Natural killer cell (primary cell): ENCODE measurements around the gene CHD5. TPM values are rescaled to one million over a fixed set of nuclear protein-coding genes. Genes with fewer than 3 reads are reported as not detected.
A peak's percentile ranks its signal among the peaks of the same experiment; 100 is the strongest.

ENCODE experiments used
- ATAC-seq, 3 donors: fragments of 150-1000 bp in 2 of 3; fragments of 200-7000 bp in 1 of 3; cut with Tn5 transposase; 1 replicate in 1 of 3; 2 replicates in 2 of 3; pipeline ENCODE4 v1.10.0; 2021; ENCODE audit warnings: mild to moderate bottlenecking in 2 of 3, moderate library complexity in 2 of 3
- DNase-seq, 2 donors: peaks; one replicate each; pipeline versions ENCODE4 v3.0.0 to v3.0.0-alpha.2; 2013 to 2021; ENCODE audit warnings: mixed read lengths in 1 of 2
- H3K27ac ChIP-seq: one replicate; pipeline ENCODE4 v1.5.1; 2013; ENCODE audit warnings: mild to moderate bottlenecking, low read length
- H3K27me3 ChIP-seq: one replicate; pipeline ENCODE4 v1.6.1; 2013; ENCODE audit warnings: low read length; ENCODE audit not compliant: control insufficient read depth, insufficient read depth
- H3K36me3 ChIP-seq: one replicate; pipeline ENCODE4 v1.6.1; 2013; ENCODE audit warnings: low read length; ENCODE audit not compliant: control insufficient read depth, insufficient read depth
- H3K4me1 ChIP-seq: one replicate; pipeline ENCODE4 v1.6.1; 2013; ENCODE audit warnings: low read length; ENCODE audit not compliant: control insufficient read depth, insufficient read depth
- H3K4me3 ChIP-seq: one replicate; pipeline ENCODE4 v1.5.1; 2013; ENCODE audit warnings: low read length
- H3K9me3 ChIP-seq: one replicate; pipeline ENCODE4 v1.6.1; 2013; ENCODE audit warnings: low read length; ENCODE audit not compliant: control insufficient read depth, insufficient read depth
- H3K27ac Mint-ChIP-seq, 2 donors: one replicate each; pipeline ENCODE4 v1.8.0; 2022; ENCODE audit warnings: mild to moderate bottlenecking in 2 of 2, mixed read lengths in 2 of 2, moderate library complexity in 1 of 2
- H3K27me3 Mint-ChIP-seq, 2 donors: one replicate each; pipeline ENCODE4 v1.8.0; 2022; ENCODE audit warnings: low read depth in 2 of 2, mixed read lengths in 2 of 2
- H3K36me3 Mint-ChIP-seq: one replicate; pipeline ENCODE4 v1.8.0; 2022; ENCODE audit warnings: mixed read lengths
- H3K4me1 Mint-ChIP-seq, 2 donors: one replicate each; pipeline ENCODE4 v1.8.0; 2022; ENCODE audit warnings: mixed read lengths in 2 of 2
- H3K4me3 Mint-ChIP-seq: one replicate; pipeline ENCODE4 v1.8.0; 2022; ENCODE audit warnings: mild to moderate bottlenecking, moderate library complexity, mixed read lengths
- H3K9me3 Mint-ChIP-seq, 2 donors: one replicate each; pipeline ENCODE4 v1.8.0; 2022; ENCODE audit warnings: mixed read lengths in 2 of 2
- WGBS: methylation state at CpG from one replicate; pipeline ENCODE4 v1.1.7; 2013; ENCODE audit warnings: missing lambda C conversion rate; ENCODE audit not compliant: insufficient coverage; 5-methylcytosine and 5-hydroxymethylcytosine counted together
- intact Hi-C: fragments of 100-400 bp; cut with micrococcal nuclease; formaldehyde crosslinking; loops from one replicate; pipeline ENCODE4 v1.14.2; 2022
- total RNA-seq, 4 donors: library from RNA; stranded (reverse); fragments of 120-200 nt in 1 of 4; gene quantifications; one replicate each; pipeline versions ENCODE4 v1.2.3 to v1.2.4, GENCODE V29; 2013 to 2022
- TF ChIP-seq, protein P1 (sequence below): fragments of 200-600 bp; IDR thresholded peaks from one replicate; pipeline ENCODE4 v1.8.0; 2022; ENCODE audit warnings: antibody characterized with exemption

Gene CHD5
- total RNA-seq, 3 donors from 2014 or later (not counting 1 experiment from before 2014, with no cell fraction given) = 0.34 to 1.2 (median 0.73) TPM

DNA sequence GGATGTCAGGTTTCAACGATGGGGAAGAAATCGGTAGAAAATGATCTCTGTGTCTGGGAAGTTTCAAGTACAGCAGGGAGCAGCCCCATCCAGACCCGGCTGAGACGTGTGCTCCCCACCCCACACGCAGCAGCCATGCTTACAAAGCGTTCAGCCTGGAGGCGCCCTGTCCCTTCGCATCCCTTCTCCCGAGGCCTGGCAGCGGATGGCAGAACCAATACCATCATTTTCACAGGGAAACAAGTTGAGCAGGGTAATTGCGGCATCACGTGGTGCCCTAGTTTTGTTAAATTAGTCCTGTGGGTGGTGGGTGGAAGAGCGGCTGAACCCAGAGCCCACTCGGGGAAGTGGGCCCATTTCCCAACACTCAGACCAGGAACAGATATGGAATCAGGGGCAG, 110.5 kb downstream of the CHD5 start:
- H3K4me1 ChIP-seq = no peaks in the 10 kb centered on the region
- TF ChIP-seq, protein P1, sequence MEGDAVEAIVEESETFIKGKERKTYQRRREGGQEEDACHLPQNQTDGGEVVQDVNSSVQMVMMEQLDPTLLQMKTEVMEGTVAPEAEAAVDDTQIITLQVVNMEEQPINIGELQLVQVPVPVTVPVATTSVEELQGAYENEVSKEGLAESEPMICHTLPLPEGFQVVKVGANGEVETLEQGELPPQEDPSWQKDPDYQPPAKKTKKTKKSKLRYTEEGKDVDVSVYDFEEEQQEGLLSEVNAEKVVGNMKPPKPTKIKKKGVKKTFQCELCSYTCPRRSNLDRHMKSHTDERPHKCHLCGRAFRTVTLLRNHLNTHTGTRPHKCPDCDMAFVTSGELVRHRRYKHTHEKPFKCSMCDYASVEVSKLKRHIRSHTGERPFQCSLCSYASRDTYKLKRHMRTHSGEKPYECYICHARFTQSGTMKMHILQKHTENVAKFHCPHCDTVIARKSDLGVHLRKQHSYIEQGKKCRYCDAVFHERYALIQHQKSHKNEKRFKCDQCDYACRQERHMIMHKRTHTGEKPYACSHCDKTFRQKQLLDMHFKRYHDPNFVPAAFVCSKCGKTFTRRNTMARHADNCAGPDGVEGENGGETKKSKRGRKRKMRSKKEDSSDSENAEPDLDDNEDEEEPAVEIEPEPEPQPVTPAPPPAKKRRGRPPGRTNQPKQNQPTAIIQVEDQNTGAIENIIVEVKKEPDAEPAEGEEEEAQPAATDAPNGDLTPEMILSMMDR = no peak
- Mint-ChIP-seq H3K27ac (no peak overlapping the region), H3K9me3 (no peaks in the 10 kb centered on the region), H3K4me1 (peaks cover 27 to 36% of the 10 kb centered on the region in 2 donors), H3K4me3 (no peak overlapping the region), H3K27me3 (no peaks in the 10 kb centered on the region), H3K36me3 (no peaks in the 10 kb centered on the region)
- H3K4me3 ChIP-seq = no peak overlapping the region
- H3K27me3 ChIP-seq = no peaks in the 10 kb centered on the region
- intact Hi-C loops = no loop called here
- 87% methylated on average over 14 of the region's 14 CpGs for WGBS
- DNase-seq (no peak), ATAC-seq (no peak)
- H3K36me3 ChIP-seq = peaks cover 54% of the 10 kb centered on the region
- no peaks in the 10 kb centered on the region for H3K9me3 ChIP-seq
- no peak overlapping the region for H3K27ac ChIP-seq

DNA sequence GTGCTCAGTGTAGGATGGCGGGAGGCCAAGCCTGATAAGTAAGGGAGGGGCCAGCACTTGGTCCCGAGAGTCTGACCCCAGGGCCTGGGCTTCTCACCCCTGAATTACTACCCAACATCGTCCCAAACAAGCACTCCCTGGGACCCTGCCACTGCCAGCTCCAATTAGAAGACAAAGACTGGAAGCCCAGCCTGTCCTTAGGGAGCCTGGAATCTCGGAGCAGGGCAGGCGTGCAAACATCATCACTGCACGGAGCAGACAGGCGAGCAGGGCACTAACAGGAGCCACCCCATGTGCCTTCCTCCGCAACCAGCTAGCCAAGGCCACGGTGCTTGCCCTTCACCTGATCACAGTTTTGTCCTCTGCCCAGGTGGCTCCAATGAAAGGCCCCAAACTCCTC, 111.2 kb downstream of the CHD5 start:
- Histone ChIP-seq H3K36me3 (peaks cover 48% of the 10 kb centered on the region), H3K27me3 (no peaks in the 10 kb centered on the region), H3K27ac (no peak overlapping the region), H3K4me1 (no peaks in the 10 kb centered on the region), H3K4me3 (no peak overlapping the region), H3K9me3 (no peaks in the 10 kb centered on the region)
- intact Hi-C loops = no loop called here
- H3K27me3 Mint-ChIP-seq = no peaks in the 10 kb centered on the region
- no peak overlapping the region for H3K27ac Mint-ChIP-seq
- DNase-seq (no peak), ATAC-seq (no peak)
- TF ChIP-seq, protein P1 = no peak
- H3K4me3 Mint-ChIP-seq = no peak overlapping the region
- WGBS = 99% methylated on average over 9 of the region's 9 CpGs
- peaks cover 30 to 42% of the 10 kb centered on the region in 2 donors for H3K4me1 Mint-ChIP-seq
- no peaks in the 10 kb centered on the region for H3K9me3 Mint-ChIP-seq
- no peaks in the 10 kb centered on the region for H3K36me3 Mint-ChIP-seq

DNA sequence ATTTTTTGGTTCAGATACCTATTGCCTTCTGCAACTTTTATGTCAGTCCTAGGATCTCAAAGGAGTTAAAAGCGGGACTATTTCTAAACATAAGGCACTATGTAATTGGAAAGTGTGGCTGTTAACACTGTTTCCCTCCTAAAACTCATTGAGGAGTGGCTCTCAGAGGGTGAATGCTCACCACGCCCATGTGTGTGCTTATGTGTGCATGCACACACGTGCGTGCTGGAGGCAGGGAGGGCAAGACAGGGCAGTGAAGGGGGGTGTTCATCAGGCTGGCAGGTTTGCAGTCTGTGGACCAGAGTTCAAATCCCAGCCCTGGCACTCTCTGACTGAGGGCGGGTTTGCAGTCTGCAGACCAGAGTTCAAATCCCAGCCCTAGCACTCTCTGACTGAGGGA, 112.0 kb downstream of the CHD5 start:
- H3K9me3 Mint-ChIP-seq = no peaks in the 10 kb centered on the region
- Histone ChIP-seq H3K36me3 (peaks cover 39% of the 10 kb centered on the region), H3K4me3 (no peak overlapping the region), H3K4me1 (no peaks in the 10 kb centered on the region), H3K27ac (no peak overlapping the region), H3K9me3 (no peaks in the 10 kb centered on the region), H3K27me3 (no peaks in the 10 kb centered on the region)
- no peaks in the 10 kb centered on the region for H3K36me3 Mint-ChIP-seq
- intact Hi-C loops = no loop called here
- ATAC-seq (no peak), DNase-seq (no peak)
- peaks cover 36 to 47% of the 10 kb centered on the region in 2 donors for H3K4me1 Mint-ChIP-seq
- H3K27me3 Mint-ChIP-seq = no peaks in the 10 kb centered on the region
- 93% methylated on average over 5 of the region's 5 CpGs for WGBS
- peak overlapping the region in 1 of 2 donors; percentile 5 for H3K27ac Mint-ChIP-seq
- TF ChIP-seq, protein P1 = no peak
- no peak overlapping the region for H3K4me3 Mint-ChIP-seq

DNA sequence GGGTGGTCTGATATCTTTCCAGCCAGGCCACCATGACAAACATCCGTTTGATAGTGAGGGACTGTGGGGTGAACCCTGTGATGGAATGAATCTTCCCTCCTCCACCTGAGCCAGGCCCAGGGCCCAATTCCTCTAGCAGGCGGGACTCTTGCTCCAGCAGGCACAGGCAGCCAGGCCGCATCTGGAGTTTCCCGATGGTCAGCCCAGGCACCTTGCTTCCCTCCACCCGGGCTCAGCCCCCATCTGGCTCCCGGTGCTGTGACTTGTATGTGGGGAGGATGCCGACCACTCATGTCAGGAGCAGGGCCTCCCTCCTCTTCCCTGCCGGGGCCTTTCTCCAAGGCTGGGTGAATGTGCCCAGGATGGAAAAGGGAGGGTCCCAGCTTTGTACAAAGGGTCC, 113.4 kb downstream of the CHD5 start:
- peak overlapping the region; percentile 55 for H3K4me3 Mint-ChIP-seq
- intact Hi-C loops = no loop called here
- no peaks in the 10 kb centered on the region for H3K27me3 Mint-ChIP-seq
- Histone ChIP-seq H3K4me1 (no peaks in the 10 kb centered on the region), H3K9me3 (no peaks in the 10 kb centered on the region), H3K27me3 (no peaks in the 10 kb centered on the region), H3K36me3 (peaks cover 31% of the 10 kb centered on the region), H3K27ac (no peak overlapping the region), H3K4me3 (no peak overlapping the region)
- DNase-seq (no peak), ATAC-seq (no peak)
- TF ChIP-seq, protein P1 = no peak
- H3K9me3 Mint-ChIP-seq = no peaks in the 10 kb centered on the region
- H3K36me3 Mint-ChIP-seq = no peaks in the 10 kb centered on the region
- 100% methylated on average over 5 of the region's 8 CpGs for WGBS
- H3K27ac Mint-ChIP-seq = peak overlapping the region; percentile 3 to 69
- peaks cover 36 to 47% of the 10 kb centered on the region in 2 donors for H3K4me1 Mint-ChIP-seq
